ENCODE results near the gene TRAPPC5.

DNA sequence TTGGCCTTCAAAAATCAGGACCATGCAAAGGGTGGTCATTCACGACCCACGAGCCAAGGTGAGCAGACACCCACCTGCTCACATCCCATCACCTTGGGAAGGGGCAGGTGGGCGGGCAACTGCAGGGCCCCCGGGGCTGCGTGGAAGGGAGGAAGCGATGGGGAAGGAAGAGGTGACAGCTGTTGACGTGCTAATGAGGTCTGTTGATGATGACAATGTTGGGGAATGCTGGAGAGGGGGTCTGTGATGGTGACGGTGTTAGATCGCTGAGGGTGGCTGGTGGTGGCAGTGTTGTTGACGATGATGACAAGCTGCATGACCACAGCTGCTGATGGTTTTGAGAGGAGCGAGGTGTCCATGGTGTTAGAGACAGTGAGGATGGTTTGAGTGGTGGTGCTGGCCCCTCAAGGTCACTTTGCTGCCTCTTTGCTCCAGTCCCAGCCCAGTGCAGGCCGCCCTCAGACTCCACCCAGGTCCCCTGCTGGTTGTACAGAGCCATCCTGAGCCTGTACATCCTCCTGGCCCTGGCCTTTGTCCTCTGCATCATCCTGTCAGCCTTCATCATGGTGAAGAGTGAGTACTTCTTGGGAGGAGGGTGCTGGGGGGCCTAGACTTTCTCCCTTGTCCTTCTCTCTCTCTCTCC lies 2.8 kb upstream of the TRAPPC5 start:
- TF ChIP-seq, protein P1, sequence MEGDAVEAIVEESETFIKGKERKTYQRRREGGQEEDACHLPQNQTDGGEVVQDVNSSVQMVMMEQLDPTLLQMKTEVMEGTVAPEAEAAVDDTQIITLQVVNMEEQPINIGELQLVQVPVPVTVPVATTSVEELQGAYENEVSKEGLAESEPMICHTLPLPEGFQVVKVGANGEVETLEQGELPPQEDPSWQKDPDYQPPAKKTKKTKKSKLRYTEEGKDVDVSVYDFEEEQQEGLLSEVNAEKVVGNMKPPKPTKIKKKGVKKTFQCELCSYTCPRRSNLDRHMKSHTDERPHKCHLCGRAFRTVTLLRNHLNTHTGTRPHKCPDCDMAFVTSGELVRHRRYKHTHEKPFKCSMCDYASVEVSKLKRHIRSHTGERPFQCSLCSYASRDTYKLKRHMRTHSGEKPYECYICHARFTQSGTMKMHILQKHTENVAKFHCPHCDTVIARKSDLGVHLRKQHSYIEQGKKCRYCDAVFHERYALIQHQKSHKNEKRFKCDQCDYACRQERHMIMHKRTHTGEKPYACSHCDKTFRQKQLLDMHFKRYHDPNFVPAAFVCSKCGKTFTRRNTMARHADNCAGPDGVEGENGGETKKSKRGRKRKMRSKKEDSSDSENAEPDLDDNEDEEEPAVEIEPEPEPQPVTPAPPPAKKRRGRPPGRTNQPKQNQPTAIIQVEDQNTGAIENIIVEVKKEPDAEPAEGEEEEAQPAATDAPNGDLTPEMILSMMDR (IDR thresholded peaks at IDR 0.05) = no peak
- TF ChIP-seq POLR2A (IDR thresholded peaks at IDR 0.05) = no peak
